Testis (tissue), 3 donors: Measurements from ENCODE around the gene ATP10A. TPM values are rescaled to one million over a fixed set of nuclear protein-coding genes. Genes with fewer than 3 reads are reported as not detected.
A peak's percentile ranks its signal among the peaks of the same experiment; 100 is the strongest.

Source experiments
- DNase-seq: peaks from one replicate; pipeline ENCODE4 v3.0.0-alpha.2; 2019
- H3K27ac ChIP-seq, 2 donors: fragments of 200-600 bp; sonication (generic); one replicate each; pipeline ENCODE4 v1.5.1; 2019
- H3K27me3 ChIP-seq: fragments of 200-600 bp; sonication (generic); one replicate; pipeline ENCODE4 v1.5.1; 2019
- H3K36me3 ChIP-seq: fragments of 200-600 bp; sonication (generic); one replicate; pipeline ENCODE4 v1.5.1; 2017; ENCODE audit warnings: low read depth; ENCODE audit errors: missing control alignments
- H3K4me1 ChIP-seq: fragments of 200-600 bp; sonication (generic); one replicate; pipeline ENCODE4 v1.5.1; 2019
- H3K4me3 ChIP-seq, 2 donors: fragments of 200-600 bp; sonication (generic); one replicate each; pipeline ENCODE4 v1.5.1; 2017 to 2019
- H3K9me3 ChIP-seq: fragments of 200-600 bp; sonication (generic); one replicate; pipeline ENCODE4 v1.5.1; 2017
- POLR2A ChIP-seq: fragments of 450-650 bp; IDR thresholded peaks from one replicate; pipeline ENCODE4 v1.6.1; 2017; ENCODE audit warnings: antibody characterized with exemption, mild to moderate bottlenecking, moderate library complexity
- WGBS, 2 donors: methylation state at CpG; one replicate each; pipeline ENCODE4 v1.1.5; 2018; 5-methylcytosine and 5-hydroxymethylcytosine counted together
- intact Hi-C: fragments of 100-400 bp; cut with DNase I; formaldehyde crosslinking; loops from one replicate; pipeline ENCODE4 v1.15.1; 2023; ENCODE audit warnings: low total_unique reads
- polyA plus RNA-seq: library from polyadenylated mRNA; stranded (reverse); fragments of 350-450 nt; fragmentation: Illumina TruSeq; extraction: RNeasy Lipid Tissue Mini Kit (QIAGEN cat#74804); gene quantifications from one replicate; pipeline ENCODE4 v1.2.3, GENCODE V29; 2014; ENCODE audit warnings: low read depth, low replicate concordance; ENCODE audit not compliant: insufficient read depth
- total RNA-seq, 2 donors: library from RNA; depleted of rRNA; stranded (reverse); fragments of >200 nt; gene quantifications; one replicate each; pipeline ENCODE4 v1.2.3, GENCODE V29; 2016
- TF ChIP-seq, protein P1 (sequence below), 3 experiments: fragments of 450-650 bp in 2 of 3; fragments of 200-600 bp in 1 of 3; sonication (generic) in 1 of 3; IDR thresholded peaks; one replicate each; pipeline ENCODE4 v1.5.1; 2016 to 2019; ENCODE audit warnings: antibody characterized with exemption in 3 of 3, mild to moderate bottlenecking in 2 of 3, moderate library complexity in 1 of 3

Gene ATP10A
- total and polyA plus RNA-seq, 3 donors from 2014 or later: 13.6 to 26.5 (median 22.8) TPM

DNA sequence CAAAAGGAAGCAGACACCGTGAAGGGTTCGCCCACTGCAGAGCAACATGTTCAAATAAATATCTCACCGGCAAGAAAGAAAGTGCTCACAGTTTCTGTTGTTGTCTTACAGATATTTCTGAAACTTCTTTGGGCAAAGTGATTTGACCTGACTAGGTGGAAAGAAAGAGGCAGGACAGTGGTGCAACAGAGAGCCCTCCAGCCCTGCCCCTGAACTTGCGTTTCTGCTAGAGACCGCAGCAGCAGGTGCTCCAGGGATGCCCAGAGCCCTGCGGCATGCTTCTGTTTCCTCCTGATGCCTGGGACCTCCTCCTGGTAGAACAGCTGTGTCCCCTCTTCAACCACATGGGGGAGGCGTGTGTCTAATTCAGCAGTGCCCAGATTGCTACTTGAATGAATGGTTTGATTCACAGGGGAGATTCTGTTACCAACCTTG is 123.4 kb downstream of the ATP10A start:
- WGBS, 2 donors: 40 to 65% methylated on average over 7 of the region's 7 CpGs
- TF ChIP-seq, protein P1, sequence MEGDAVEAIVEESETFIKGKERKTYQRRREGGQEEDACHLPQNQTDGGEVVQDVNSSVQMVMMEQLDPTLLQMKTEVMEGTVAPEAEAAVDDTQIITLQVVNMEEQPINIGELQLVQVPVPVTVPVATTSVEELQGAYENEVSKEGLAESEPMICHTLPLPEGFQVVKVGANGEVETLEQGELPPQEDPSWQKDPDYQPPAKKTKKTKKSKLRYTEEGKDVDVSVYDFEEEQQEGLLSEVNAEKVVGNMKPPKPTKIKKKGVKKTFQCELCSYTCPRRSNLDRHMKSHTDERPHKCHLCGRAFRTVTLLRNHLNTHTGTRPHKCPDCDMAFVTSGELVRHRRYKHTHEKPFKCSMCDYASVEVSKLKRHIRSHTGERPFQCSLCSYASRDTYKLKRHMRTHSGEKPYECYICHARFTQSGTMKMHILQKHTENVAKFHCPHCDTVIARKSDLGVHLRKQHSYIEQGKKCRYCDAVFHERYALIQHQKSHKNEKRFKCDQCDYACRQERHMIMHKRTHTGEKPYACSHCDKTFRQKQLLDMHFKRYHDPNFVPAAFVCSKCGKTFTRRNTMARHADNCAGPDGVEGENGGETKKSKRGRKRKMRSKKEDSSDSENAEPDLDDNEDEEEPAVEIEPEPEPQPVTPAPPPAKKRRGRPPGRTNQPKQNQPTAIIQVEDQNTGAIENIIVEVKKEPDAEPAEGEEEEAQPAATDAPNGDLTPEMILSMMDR (IDR thresholded peaks at IDR 0.05): peak in 1 of 3 experiments; percentile 20
- TF ChIP-seq POLR2A: no peak
- peak; percentile 66 for DNase-seq

DNA sequence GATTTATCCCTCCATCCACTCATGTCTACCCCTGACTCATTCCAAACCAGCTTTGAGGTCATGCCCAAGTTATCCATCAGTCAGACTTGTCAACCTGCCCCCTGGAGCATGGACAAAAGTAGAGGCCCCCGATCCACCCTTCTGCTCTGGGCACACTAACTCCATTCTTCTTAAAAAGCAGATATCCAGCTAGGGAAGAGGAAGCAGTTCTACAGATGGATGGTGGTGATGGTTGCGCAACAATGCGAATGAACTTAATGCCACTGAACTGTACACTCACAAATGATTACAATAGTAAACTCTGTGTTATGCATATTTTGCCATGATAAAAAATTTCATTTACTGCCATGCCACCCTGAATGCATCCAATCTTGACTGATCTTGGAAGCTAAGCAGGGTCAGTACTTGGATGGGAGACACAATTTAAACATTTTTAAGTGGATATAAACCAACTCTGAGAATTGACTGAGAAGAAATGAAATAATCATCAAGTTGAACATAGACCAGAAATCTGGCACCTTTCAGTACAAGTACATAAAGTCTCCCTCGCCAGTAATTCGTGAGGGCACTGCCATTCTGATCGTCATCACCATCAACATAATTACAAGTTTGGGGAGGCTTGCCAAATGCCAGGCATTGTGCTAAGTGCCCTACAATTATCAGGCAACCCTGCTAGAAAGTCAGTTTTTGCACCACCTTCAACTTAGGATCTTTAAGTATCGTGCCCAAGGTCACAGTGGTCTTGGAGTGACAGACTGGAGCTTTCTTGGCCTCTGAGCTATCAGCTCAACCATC is 124.8 kb downstream of the ATP10A start:
- intact Hi-C loops: loop anchor here (5.0 kb wide), 1 partner anchor 109 kb away; no protein-coding TSS in a partner anchor

More for the DNA sequence above, 123.4 kb downstream of the ATP10A start:
- H3K27me3 ChIP-seq: no peaks in the 10 kb centered on the region
- intact Hi-C loops: loop anchor here (5.0 kb wide), 1 partner anchor 108 kb away; no protein-coding TSS in a partner anchor
- no peaks in the 10 kb centered on the region for H3K36me3 ChIP-seq
- no peak overlapping the region for H3K4me3 ChIP-seq
- H3K4me1 ChIP-seq: peaks cover 41% of the 10 kb centered on the region
- no peak overlapping the region for H3K27ac ChIP-seq
- no peaks in the 10 kb centered on the region for H3K9me3 ChIP-seq

DNA sequence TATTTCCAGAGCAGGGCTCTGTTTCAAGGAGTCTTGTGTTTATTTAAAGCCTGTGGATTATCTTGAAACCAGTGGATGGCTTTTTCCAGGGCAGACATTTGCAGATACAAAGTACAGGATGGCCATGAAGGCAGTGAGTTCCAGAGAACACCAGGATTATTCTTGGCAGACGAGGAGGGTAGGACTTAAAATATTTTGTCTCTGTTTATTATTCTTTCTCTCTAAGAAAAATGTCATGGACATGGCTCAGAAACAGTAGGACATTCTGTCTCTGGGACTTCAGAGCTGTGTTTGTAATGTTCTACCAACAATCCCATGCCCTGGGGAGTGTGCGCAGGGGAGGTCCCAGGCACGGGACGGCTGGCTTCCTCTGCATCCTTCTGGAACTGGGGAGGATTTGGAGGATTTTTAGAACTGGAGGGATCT is 125.9 kb downstream of the ATP10A start:
- Histone ChIP-seq H3K27me3 (no peaks in the 10 kb centered on the region), H3K36me3 (no peaks in the 10 kb centered on the region), H3K4me1 (peaks cover 35% of the 10 kb centered on the region), H3K27ac (peak overlapping the region; percentile 32 to 76), H3K4me3 (no peak overlapping the region), H3K9me3 (no peaks in the 10 kb centered on the region)
- intact Hi-C loops: loop anchor here (5.0 kb wide), 1 partner anchor 110 kb away; no protein-coding TSS in a partner anchor
- DNase-seq: peak; percentile 63
- 11 to 28% methylated on average over 4 of the region's 4 CpGs for WGBS, 2 donors
- no peak for TF ChIP-seq POLR2A
- TF ChIP-seq, protein P1 (IDR thresholded peaks at IDR 0.05): no peak

More for the DNA sequence above, 124.8 kb downstream of the ATP10A start:
- Histone ChIP-seq H3K9me3 (no peaks in the 10 kb centered on the region), H3K27me3 (no peaks in the 10 kb centered on the region), H3K4me1 (peaks cover 41% of the 10 kb centered on the region), H3K4me3 (no peak overlapping the region), H3K27ac (peak overlapping the region; percentile 32 to 76), H3K36me3 (no peaks in the 10 kb centered on the region)
- TF ChIP-seq, protein P1 (IDR thresholded peaks at IDR 0.05): no peak
- no peak for TF ChIP-seq POLR2A
- WGBS, 2 donors: 72 to 81% methylated on average over 7 of the region's 7 CpGs
- no peak for DNase-seq

DNA sequence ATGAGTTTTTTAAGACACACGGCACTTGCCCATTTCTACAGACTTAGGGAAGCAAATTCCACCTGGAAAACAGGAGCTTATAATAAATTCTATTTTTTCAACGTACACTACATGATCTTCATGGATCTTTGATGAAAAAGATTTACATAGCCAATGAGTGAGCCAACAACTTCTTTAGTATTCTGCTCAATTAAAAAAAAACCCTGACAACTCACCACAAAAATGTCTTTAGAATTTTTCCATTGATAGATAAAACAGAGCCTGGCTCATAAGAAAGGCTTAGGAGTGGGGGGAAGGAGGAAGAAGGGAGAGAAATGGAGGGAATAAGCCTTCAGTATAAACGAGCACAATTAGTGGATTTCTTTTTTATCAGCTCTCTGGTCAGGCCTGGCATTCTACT is 126.7 kb downstream of the ATP10A start:
- H3K27ac ChIP-seq: peak overlapping the region; percentile 15 to 42
- H3K4me3 ChIP-seq: no peak overlapping the region
- intact Hi-C loops: loop anchor here (5.0 kb wide), 1 partner anchor 111 kb away; no protein-coding TSS in a partner anchor

More for the DNA sequence above, 126.7 kb downstream of the ATP10A start:
- DNase-seq: no peak
- WGBS, 2 donors: 54 to 65% methylated on average over 3 of the region's 3 CpGs
- H3K36me3 ChIP-seq: no peaks in the 10 kb centered on the region
- H3K4me1 ChIP-seq: peaks cover 34% of the 10 kb centered on the region
- H3K9me3 ChIP-seq: no peaks in the 10 kb centered on the region
- no peaks in the 10 kb centered on the region for H3K27me3 ChIP-seq
- TF ChIP-seq, protein P1 (IDR thresholded peaks at IDR 0.05): no peak
- no peak for TF ChIP-seq POLR2A
